ENCODE data around the gene C10orf105.

DNA sequence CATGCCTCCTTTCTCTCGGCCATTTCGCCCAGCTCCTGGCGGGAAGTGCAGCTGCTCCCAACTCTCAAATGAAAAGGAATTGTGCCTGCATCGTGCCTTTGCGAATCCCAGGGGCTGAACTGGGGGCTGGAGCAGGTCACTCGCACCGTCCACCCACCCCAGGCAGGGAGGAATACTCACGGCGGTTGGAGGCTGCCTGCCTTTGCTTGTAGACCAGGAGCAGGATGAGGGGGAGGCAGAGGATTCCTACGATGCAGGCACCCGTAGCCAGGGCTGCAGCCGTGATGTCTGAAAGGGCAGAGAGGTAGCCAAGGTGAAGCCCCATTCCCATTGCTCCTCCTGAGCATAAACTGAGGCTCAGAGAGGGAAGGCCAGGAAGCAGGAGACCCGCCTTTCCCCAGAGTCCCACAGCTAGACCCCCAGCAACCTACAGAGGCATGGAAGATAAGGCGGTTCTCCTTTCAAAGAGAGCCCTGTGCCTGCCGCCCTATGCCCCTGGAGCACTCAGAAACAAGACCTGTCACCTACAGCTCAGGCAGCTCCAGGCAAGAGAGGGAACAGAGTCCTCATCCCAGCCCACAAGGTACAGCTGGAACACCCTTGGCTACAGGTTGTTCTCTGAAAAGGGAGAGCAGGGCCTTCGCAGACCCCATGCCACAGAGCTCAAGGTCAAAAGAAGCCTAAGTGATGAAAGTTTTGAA lies 35.8 kb upstream of the C10orf105 start:
- no peak for TF ChIP-seq EZH2 (IDR thresholded peaks at IDR 0.05; ENCODE audit: borderline replicate concordance, low read length)
- TF ChIP-seq, protein P1, sequence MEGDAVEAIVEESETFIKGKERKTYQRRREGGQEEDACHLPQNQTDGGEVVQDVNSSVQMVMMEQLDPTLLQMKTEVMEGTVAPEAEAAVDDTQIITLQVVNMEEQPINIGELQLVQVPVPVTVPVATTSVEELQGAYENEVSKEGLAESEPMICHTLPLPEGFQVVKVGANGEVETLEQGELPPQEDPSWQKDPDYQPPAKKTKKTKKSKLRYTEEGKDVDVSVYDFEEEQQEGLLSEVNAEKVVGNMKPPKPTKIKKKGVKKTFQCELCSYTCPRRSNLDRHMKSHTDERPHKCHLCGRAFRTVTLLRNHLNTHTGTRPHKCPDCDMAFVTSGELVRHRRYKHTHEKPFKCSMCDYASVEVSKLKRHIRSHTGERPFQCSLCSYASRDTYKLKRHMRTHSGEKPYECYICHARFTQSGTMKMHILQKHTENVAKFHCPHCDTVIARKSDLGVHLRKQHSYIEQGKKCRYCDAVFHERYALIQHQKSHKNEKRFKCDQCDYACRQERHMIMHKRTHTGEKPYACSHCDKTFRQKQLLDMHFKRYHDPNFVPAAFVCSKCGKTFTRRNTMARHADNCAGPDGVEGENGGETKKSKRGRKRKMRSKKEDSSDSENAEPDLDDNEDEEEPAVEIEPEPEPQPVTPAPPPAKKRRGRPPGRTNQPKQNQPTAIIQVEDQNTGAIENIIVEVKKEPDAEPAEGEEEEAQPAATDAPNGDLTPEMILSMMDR (IDR thresholded peaks at IDR 0.05; ENCODE audit: low read length), result no peak

All from OCI-LY1 (cell line).